H1 (cell line): Measurements from ENCODE around the gene UMODL1. TPM values are rescaled to one million over a fixed set of nuclear protein-coding genes. Genes with fewer than 3 reads are reported as not detected.

ENCODE experiments used
- CTCF ChIA-PET: fragments of 300-600 bp; sonication (Branson Sonifier 250); formaldehyde crosslinking; loops from one replicate; lab custom pipeline; 2021; ENCODE audit not compliant: partially characterized antibody; lab: Charles Lee
- POLR2A ChIA-PET: fragments of 300-600 bp; sonication (Branson Sonifier 250); formaldehyde crosslinking; loops from one replicate; lab custom pipeline; 2021; ENCODE audit warnings: inconsistent platforms; ENCODE audit not compliant: partially characterized antibody; lab: Charles Lee
- DNase-seq, 2 experiments: peaks; one replicate each; pipeline versions ENCODE4 v3.0.0 to v3.0.0-alpha.2; 2010 to 2022; ENCODE audit warnings: low spot score in 2 of 2, low read depth in 1 of 2, mixed read lengths in 1 of 2
- FAIRE-seq: peaks from 2 replicates; lab custom pipeline; 2011; peaks lifted over from hg19 to GRCh38; lab: Jason Lieb, UNC
- H2AFZ ChIP-seq: 2 replicates; pipeline ENCODE4 v1.8.1; 2012; ENCODE audit warnings: low read length, inconsistent platforms
- H2AK5ac ChIP-seq: 2 replicates; pipeline ENCODE4 v1.6.1; 2013; ENCODE audit warnings: low read depth, low read length
- H2BK120ac ChIP-seq: replicated peaks from 2 replicates; pipeline ENCODE3; 2013; ENCODE audit warnings: low read depth, low read length, inconsistent platforms
- H2BK12ac ChIP-seq: 2 replicates; pipeline ENCODE4 v1.6.1; 2013; ENCODE audit warnings: low read depth, low read length
- H2BK15ac ChIP-seq: 2 replicates; pipeline ENCODE4 v1.6.1; 2013; ENCODE audit warnings: low read length
- H2BK20ac ChIP-seq: 2 replicates; pipeline ENCODE4 v1.6.1; 2013; ENCODE audit warnings: low read length
- H2BK5ac ChIP-seq: 2 replicates; pipeline ENCODE4 v1.6.1; 2013; ENCODE audit warnings: low read depth, low read length
- H3K14ac ChIP-seq: 2 replicates; pipeline ENCODE4 v1.6.1; 2013; ENCODE audit warnings: inconsistent platforms; ENCODE audit not compliant: insufficient read length
- H3K18ac ChIP-seq: 2 replicates; pipeline ENCODE4 v1.6.1; 2013; ENCODE audit warnings: low read length; ENCODE audit errors: extremely low read depth
- H3K23ac ChIP-seq: 2 replicates; pipeline ENCODE4 v1.6.1; 2013; ENCODE audit warnings: inconsistent platforms; ENCODE audit not compliant: insufficient read length
- H3K23me2 ChIP-seq: 2 replicates; pipeline ENCODE4 v1.6.1; 2013; ENCODE audit warnings: low read depth, low read length
- H3K27ac ChIP-seq: 2 replicates; pipeline ENCODE4 v1.6.1; 2011; ENCODE audit warnings: low read depth, low read length, inconsistent platforms
- H3K27me3 ChIP-seq, 4 experiments: replicated peaks in 1 of 4; 1 replicate in 1 of 4; 2 replicates in 3 of 4; pipeline versions ENCODE4 v1.6.1 to v1.8.1; 2011 to 2013; ENCODE audit warnings: low read length in 3 of 4, mild to moderate bottlenecking in 3 of 4, inconsistent platforms in 2 of 4, mixed read lengths in 2 of 4, moderate library complexity in 1 of 4; ENCODE audit not compliant: control insufficient read depth in 3 of 4, insufficient read depth in 3 of 4; ENCODE audit errors: extremely low read depth in 1 of 4
- H3K36me3 ChIP-seq, 4 experiments: 2 replicates each; pipeline versions ENCODE4 v1.6.1 to v1.8.1; 2011 to 2013; ENCODE audit warnings: mild to moderate bottlenecking in 4 of 4, low read length in 3 of 4, moderate library complexity in 2 of 4, control low read depth in 1 of 4, inconsistent platforms in 1 of 4; ENCODE audit not compliant: insufficient read depth in 4 of 4, control insufficient read depth in 2 of 4
- H3K4ac ChIP-seq: replicated peaks from 2 replicates; pipeline ENCODE3; 2013; ENCODE audit warnings: low read length, low read depth, mixed read lengths, inconsistent platforms; ENCODE audit not compliant: insufficient read length
- H3K4me1 ChIP-seq, 4 experiments: replicated peaks in 1 of 4; 1 replicate in 1 of 4; 2 replicates in 3 of 4; pipeline versions ENCODE4 v1.6.1 to v1.8.1; 2011 to 2013; ENCODE audit warnings: low read length in 3 of 4, inconsistent platforms in 2 of 4, mixed read lengths in 1 of 4; ENCODE audit not compliant: insufficient read depth in 4 of 4, control insufficient read depth in 3 of 4
- H3K4me2 ChIP-seq, 2 experiments: 2 replicates each; pipeline versions ENCODE4 v1.6.1 to v1.8.1; 2011 to 2013; ENCODE audit warnings: low read depth in 2 of 2, low read length in 2 of 2, control low read depth in 1 of 2, inconsistent platforms in 1 of 2, mild to moderate bottlenecking in 1 of 2; ENCODE audit not compliant: insufficient read depth in 1 of 2
- H3K4me3 ChIP-seq, 4 experiments: fragments of 200-600, 300-600 bp in 1 of 4; sonication (generic), shearing (Covaris generic), sonication (Bioruptor Twin) in 1 of 4; 2 replicates each; pipeline versions ENCODE4 v1.5.1 to v1.8.1; 2011 to 2016; ENCODE audit warnings: low read length in 4 of 4, low read depth in 3 of 4, control low read depth in 2 of 4, inconsistent platforms in 2 of 4, mild to moderate bottlenecking in 2 of 4, mixed read lengths in 1 of 4, moderate library complexity in 1 of 4; ENCODE audit not compliant: insufficient read depth in 2 of 4; ENCODE audit errors: extremely low read depth in 1 of 4
- H3K56ac ChIP-seq: replicated peaks from 2 replicates; pipeline ENCODE3; 2013; ENCODE audit warnings: low read depth, mild to moderate bottlenecking, mixed read lengths, low read length, inconsistent platforms; ENCODE audit not compliant: insufficient read length
- H3K79me1 ChIP-seq: 2 replicates; pipeline ENCODE4 v1.6.1; 2013; ENCODE audit warnings: low read depth, low read length, control low read depth
- H3K79me2 ChIP-seq, 2 experiments: 2 replicates each; pipeline versions ENCODE4 v1.6.1 to v1.8.1; 2012 to 2013; ENCODE audit warnings: low read length in 2 of 2, mild to moderate bottlenecking in 2 of 2, inconsistent platforms in 1 of 2; ENCODE audit not compliant: insufficient read depth in 2 of 2, control insufficient read depth in 1 of 2
- H3K9ac ChIP-seq, 4 experiments: replicated peaks in 1 of 4; 1 replicate in 1 of 4; 2 replicates in 3 of 4; pipeline versions ENCODE4 v1.6.1 to v1.8.1; 2011 to 2013; ENCODE audit warnings: low read depth in 3 of 4, low read length in 3 of 4, control low read depth in 2 of 4, mild to moderate bottlenecking in 2 of 4, moderate library complexity in 2 of 4, inconsistent platforms in 1 of 4; ENCODE audit errors: extremely low read depth in 1 of 4
- H3K9me3 ChIP-seq, 2 experiments: 2 replicates each; pipeline versions ENCODE4 v1.6.1 to v1.8.1; 2012 to 2013; ENCODE audit warnings: mild to moderate bottlenecking in 2 of 2, moderate library complexity in 2 of 2, control low read depth in 1 of 2, inconsistent platforms in 1 of 2, low read depth in 1 of 2, low read length in 1 of 2, mixed read lengths in 1 of 2; ENCODE audit not compliant: insufficient read depth in 2 of 2
- H4K20me1 ChIP-seq, 2 experiments: replicated peaks in 1 of 2; 2 replicates each; pipeline versions ENCODE3 to v1.8.1; 2011 to 2013; ENCODE audit warnings: inconsistent platforms in 2 of 2, low read length in 2 of 2, mild to moderate bottlenecking in 1 of 2; ENCODE audit not compliant: insufficient read depth in 2 of 2, control insufficient read depth in 1 of 2
- H4K5ac ChIP-seq: 2 replicates; pipeline ENCODE4 v1.6.1; 2013; ENCODE audit warnings: low read length, low read depth, mixed read lengths, inconsistent platforms; ENCODE audit not compliant: insufficient read length
- H4K8ac ChIP-seq: 2 replicates; pipeline ENCODE4 v1.8.0; 2013; ENCODE audit warnings: mild to moderate bottlenecking, moderate library complexity, low read length, inconsistent platforms; ENCODE audit not compliant: insufficient read depth; ENCODE audit errors: extremely low read depth
- H4K91ac ChIP-seq: replicated peaks from 2 replicates; pipeline ENCODE3; 2013; ENCODE audit warnings: low read length, mixed read lengths, inconsistent platforms; ENCODE audit not compliant: insufficient read length
- BCL11A ChIP-seq, 2 experiments: IDR thresholded peaks; one replicate each; pipeline ENCODE4 v1.6.1; 2011; ENCODE audit warnings: low read depth in 2 of 2, low read length in 2 of 2, mild to moderate bottlenecking in 2 of 2
- CEBPB ChIP-seq: IDR thresholded peaks from 2 replicates; pipeline ENCODE4 v1.6.1; 2012; ENCODE audit warnings: low read depth, low read length
- CTBP2 ChIP-seq: IDR thresholded peaks from 2 replicates; pipeline ENCODE4 v1.7.0; 2011; ENCODE audit warnings: borderline replicate concordance, mild to moderate bottlenecking, moderate library complexity, mixed read lengths, low read length; ENCODE audit not compliant: insufficient read depth, insufficient read length
- FOSL1 ChIP-seq: IDR thresholded peaks from 2 replicates; pipeline ENCODE4 v1.6.1; 2011; ENCODE audit warnings: mild to moderate bottlenecking, low read depth, low read length, moderate library complexity; ENCODE audit not compliant: insufficient read depth
- RFX5 ChIP-seq: IDR thresholded peaks from 2 replicates; pipeline ENCODE4 v1.6.1; 2011; ENCODE audit warnings: low read depth, low read length, improper control_type of control experiment, borderline replicate concordance
- SAP30 ChIP-seq: fragments of 300-600 bp; sonication (generic); IDR thresholded peaks from 2 replicates; pipeline ENCODE4 v1.7.1; 2012; ENCODE audit warnings: low read length, moderate library complexity, mild to moderate bottlenecking, inconsistent platforms; ENCODE audit not compliant: insufficient read depth, insufficient replicate concordance
- SRF ChIP-seq: IDR thresholded peaks from 2 replicates; pipeline ENCODE4 v1.6.1; 2011; ENCODE audit warnings: mild to moderate bottlenecking, low read depth, low read length, moderate library complexity
- WGBS, 2 experiments: shearing (Covaris generic) in 1 of 2; methylation state at CpG; one replicate each; pipeline versions ENCODE4 v1.1.6 to v1.1.7; 2013 to 2015; ENCODE audit warnings: low lambda C conversion rate in 2 of 2, mixed read lengths in 2 of 2, inconsistent platforms in 1 of 2, low coverage in 1 of 2, missing lambda C conversion rate in 1 of 2; ENCODE audit not compliant: insufficient replicate concordance in 2 of 2, insufficient coverage in 1 of 2, insufficient read length in 1 of 2; ENCODE audit errors: extremely low coverage in 1 of 2, missing lambda C conversion rate in 1 of 2; 5-methylcytosine and 5-hydroxymethylcytosine counted together
- polyA plus RNA-seq, 7 experiments: library from polyadenylated mRNA; depleted of rRNA in 3 of 7; stranded (reverse) in 5 of 7; unstranded in 2 of 7; fragments of >200 nt in 5 of 7; fragments of 200-250 nt in 2 of 7; gene quantifications; 1 replicate in 5 of 7; 2 replicates in 1 of 7; 4 replicates in 1 of 7; pipeline versions ENCODE4 v1.2.1 to v1.2.3, GENCODE V29; 2011 to 2013; ENCODE audit warnings: missing spikeins in 2 of 7, mixed read lengths in 2 of 7
- total RNA-seq: library from RNA; stranded (reverse); fragmentation: NEBNext Ultra II Directional; extraction: Animal tissue kit (Norgen Biotek cat#: 25700); gene quantifications from 2 replicates; pipeline ENCODE4 v1.2.1, GENCODE V29; 2021

Gene UMODL1
- total and polyA plus RNA-seq, 2 of the 8 experiments (the other 6 are each of a cell fraction or from before 2014, with no cell fraction given): not detected

- Histone ChIP-seq H3K9ac (no peak overlapping the region), H3K79me2 (no peaks in the 10 kb centered on the region), H3K9me3 (peaks cover 8 to 12% of the 10 kb centered on the region in 2 experiments; a peak in 2 of 4 replicates), H3K36me3 (no peaks in the 10 kb centered on the region), H3K4me2 (no peak overlapping the region), H3K23me2 (no peaks in the 10 kb centered on the region), H3K79me1 (no peaks in the 10 kb centered on the region), H4K20me1 (no peaks in the 10 kb centered on the region), H2BK12ac (no peak overlapping the region), H3K27me3 (peaks cover 0 to 6% (median 3%) of the 10 kb centered on the region in 4 experiments; a peak in 5 of 7 replicates), H3K14ac (no peak overlapping the region), H2AFZ (no peak overlapping the region), H3K23ac (no peak overlapping the region), H3K27ac (no peak overlapping the region), H4K5ac (no peak overlapping the region), H3K4ac (no peak overlapping the region), H3K4me1 (peaks cover 0 to 9% (median 5%) of the 10 kb centered on the region in 4 experiments; a peak in 5 of 7 replicates), H2BK120ac (no peak overlapping the region), H4K8ac (no peak overlapping the region), H3K4me3 (no peak overlapping the region), H2BK5ac (no peak overlapping the region), H2BK15ac (no peak overlapping the region), H4K91ac (no peak overlapping the region), H3K18ac (no peak overlapping the region), H2BK20ac (no peak overlapping the region), H3K56ac (no peak overlapping the region), H2AK5ac (no peak overlapping the region)
- no peak for DNase-seq
- WGBS, 2 experiments: 81% methylated on average over 2 of the region's 2 CpGs; no CpG with 5 or more reads in 1 of the 2 experiments
- no peak for FAIRE-seq
- TF ChIP-seq SRF: no peak
- no peak for TF ChIP-seq FOSL1
- TF ChIP-seq SAP30: no peak
- no peak for TF ChIP-seq CEBPB
- TF ChIP-seq BCL11A (IDR thresholded peaks at IDR 0.05; ENCODE audit: low read depth in 2 of 2, low read length in 2 of 2): no peak
- no peak for TF ChIP-seq RFX5
- no peak for TF ChIP-seq CTBP2
- POLR2A ChIA-PET: no interaction called here
- CTCF ChIA-PET: interaction anchor here (0.6 to 8.4 kb wide), 3 partner anchors 10 to 485 kb away, joined by 3 to 80 read pairs (median 4); no protein-coding TSS in a partner anchor
These were observed 24.5 kb downstream of the UMODL1 start for GRCh38 chr21:42095581-42095980.
